Thyroid gland (tissue), 4 donors: ENCODE measurements around the gene PLEKHJ1.

Experiments
- POLR2A ChIP-seq, 2 donors: fragments of 450-650 bp; IDR thresholded peaks; one replicate each; pipeline ENCODE4 v1.6.1; 2017; ENCODE audit warnings: antibody characterized with exemption in 2 of 2, mild to moderate bottlenecking in 2 of 2, moderate library complexity in 1 of 2
- TF ChIP-seq, protein P1 (sequence below), 6 experiments: fragments of 200-600 bp in 3 of 6; fragments of 450-650 bp in 3 of 6; sonication (generic) in 3 of 6; IDR thresholded peaks; one replicate each; pipeline ENCODE4 v1.5.1; 2016 to 2019; ENCODE audit warnings: antibody characterized with exemption in 6 of 6, mild to moderate bottlenecking in 2 of 6, inconsistent platforms in 1 of 6, moderate library complexity in 1 of 6

DNA sequence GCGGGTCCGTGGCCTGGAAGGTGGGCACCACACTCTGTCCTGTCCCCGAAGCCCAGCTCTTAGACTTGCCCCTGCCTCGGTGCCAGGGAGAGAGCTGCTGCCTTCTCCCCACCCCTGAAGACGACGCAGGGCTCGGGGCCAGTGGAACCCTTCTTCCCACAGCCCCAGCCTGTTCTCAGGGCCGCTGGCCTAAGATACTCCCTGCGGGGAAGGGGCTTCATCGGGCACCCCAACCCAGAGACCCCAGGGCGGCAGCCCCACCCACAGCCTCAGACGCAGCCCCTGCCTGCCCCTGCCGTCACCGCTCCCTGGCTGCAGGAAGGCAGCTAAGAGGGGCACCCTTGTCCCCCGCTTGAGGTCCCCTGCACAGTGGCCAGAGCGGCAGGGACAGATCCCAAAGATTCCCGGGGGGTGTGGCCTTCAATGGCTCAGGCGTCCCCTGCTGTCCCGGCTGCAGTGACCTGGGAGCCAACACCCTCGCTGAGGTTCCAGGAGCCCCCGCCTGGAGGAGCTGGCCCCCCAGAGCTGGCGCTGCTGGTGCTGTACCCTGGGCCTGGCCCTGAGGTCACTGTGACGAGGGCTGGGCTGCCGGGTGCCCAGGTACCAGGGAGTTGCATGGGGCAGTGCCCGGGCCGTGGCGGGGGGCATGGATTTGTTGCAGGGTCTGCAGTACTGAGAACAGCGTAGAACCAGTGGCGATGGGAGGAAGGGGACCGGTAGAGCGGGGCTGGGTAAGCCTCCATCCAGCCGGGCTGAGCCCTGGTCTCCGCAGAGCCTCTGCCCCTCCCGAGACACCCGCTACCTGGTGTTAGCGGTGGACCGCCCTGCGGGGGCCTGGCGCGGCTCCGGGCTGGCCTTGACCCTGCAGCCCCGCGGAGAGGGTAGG is 14.0 kb upstream of the PLEKHJ1 start:
- TF ChIP-seq, protein P1, sequence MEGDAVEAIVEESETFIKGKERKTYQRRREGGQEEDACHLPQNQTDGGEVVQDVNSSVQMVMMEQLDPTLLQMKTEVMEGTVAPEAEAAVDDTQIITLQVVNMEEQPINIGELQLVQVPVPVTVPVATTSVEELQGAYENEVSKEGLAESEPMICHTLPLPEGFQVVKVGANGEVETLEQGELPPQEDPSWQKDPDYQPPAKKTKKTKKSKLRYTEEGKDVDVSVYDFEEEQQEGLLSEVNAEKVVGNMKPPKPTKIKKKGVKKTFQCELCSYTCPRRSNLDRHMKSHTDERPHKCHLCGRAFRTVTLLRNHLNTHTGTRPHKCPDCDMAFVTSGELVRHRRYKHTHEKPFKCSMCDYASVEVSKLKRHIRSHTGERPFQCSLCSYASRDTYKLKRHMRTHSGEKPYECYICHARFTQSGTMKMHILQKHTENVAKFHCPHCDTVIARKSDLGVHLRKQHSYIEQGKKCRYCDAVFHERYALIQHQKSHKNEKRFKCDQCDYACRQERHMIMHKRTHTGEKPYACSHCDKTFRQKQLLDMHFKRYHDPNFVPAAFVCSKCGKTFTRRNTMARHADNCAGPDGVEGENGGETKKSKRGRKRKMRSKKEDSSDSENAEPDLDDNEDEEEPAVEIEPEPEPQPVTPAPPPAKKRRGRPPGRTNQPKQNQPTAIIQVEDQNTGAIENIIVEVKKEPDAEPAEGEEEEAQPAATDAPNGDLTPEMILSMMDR (IDR thresholded peaks at IDR 0.05): no peak
- no peak for TF ChIP-seq POLR2A (IDR thresholded peaks at IDR 0.05)
